ENCODE results near the gene ADCY4.

DNA sequence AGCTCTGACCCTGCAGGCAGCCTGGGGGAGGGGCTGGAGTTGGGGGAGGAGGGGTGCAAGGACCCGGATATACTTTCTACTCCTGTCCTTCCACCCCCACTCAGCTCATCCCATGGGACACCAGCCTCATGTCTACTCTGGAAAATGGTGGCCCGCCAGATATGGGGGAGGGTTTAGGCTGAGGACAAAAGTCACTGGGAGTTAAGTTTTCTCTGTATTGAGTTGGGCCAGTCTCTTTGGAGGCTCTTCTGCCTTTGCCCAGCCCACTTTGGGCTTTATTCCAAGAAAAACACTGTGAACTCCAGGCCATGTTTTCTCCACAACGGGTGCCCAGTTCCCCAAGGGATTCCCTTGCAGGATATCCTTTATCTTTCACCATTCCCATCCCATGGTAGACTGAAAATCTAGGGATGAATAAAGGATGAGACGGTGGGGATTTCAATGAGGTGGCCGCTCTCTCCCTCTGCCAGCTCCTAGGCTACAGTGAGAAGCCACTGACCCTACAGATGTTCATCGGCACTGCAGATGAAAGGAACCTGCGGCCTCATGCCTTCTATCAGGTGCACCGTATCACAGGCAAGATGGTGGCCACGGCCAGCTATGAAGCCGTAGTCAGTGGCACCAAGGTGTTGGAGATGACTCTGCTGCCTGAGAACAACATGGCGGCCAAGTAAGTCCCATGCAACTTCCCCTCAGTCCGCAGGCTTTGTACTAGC lies 38.0 kb upstream of the ADCY4 start:
- TF ChIP-seq, protein P1, sequence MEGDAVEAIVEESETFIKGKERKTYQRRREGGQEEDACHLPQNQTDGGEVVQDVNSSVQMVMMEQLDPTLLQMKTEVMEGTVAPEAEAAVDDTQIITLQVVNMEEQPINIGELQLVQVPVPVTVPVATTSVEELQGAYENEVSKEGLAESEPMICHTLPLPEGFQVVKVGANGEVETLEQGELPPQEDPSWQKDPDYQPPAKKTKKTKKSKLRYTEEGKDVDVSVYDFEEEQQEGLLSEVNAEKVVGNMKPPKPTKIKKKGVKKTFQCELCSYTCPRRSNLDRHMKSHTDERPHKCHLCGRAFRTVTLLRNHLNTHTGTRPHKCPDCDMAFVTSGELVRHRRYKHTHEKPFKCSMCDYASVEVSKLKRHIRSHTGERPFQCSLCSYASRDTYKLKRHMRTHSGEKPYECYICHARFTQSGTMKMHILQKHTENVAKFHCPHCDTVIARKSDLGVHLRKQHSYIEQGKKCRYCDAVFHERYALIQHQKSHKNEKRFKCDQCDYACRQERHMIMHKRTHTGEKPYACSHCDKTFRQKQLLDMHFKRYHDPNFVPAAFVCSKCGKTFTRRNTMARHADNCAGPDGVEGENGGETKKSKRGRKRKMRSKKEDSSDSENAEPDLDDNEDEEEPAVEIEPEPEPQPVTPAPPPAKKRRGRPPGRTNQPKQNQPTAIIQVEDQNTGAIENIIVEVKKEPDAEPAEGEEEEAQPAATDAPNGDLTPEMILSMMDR (IDR thresholded peaks at IDR 0.05), result no peak
- TF ChIP-seq POLR2A (IDR thresholded peaks at IDR 0.05), result no peak

Measured in testis (tissue), 2 donors.